ENCODE data around the gene TBX19.
"Not testable (repeated sequence)": the region's sequence is repeated elsewhere in the genome, so short reads cannot be mapped to it uniquely, and the experiment has no call there.

TBX19 gene

DNA sequence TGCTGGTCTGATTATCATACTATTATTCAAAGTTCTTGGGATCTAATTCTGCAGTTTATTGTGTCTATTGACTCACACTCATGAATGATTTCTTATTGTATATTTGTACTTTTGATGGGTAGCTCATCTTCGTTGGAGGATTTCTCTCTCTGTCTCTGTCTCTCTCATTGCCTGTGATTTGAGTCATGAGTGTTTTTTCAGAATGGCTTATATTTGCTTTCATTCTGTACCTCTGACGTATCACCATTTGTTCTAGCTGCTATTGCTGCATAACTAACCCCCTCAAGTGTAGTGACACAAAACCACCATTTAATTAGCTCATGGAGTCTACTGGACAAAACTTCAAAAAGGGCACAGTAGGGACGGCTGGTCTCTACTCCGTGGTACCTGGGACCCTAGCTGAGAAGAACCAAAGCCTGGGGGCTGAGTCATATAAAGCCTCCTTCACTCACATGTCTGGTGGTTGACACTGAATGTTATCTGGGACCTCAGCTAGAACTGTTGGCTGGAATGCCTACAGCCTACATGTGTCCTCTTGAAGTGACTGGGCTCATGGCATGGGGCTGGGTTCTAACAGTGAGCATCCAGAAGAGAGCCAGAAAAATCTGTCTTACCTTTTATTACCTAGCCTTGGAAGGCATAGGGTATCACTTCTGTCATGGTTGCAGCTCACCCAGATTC, 44.2 kb downstream of the TBX19 start:
- DNase-seq, result no peak

DNA sequence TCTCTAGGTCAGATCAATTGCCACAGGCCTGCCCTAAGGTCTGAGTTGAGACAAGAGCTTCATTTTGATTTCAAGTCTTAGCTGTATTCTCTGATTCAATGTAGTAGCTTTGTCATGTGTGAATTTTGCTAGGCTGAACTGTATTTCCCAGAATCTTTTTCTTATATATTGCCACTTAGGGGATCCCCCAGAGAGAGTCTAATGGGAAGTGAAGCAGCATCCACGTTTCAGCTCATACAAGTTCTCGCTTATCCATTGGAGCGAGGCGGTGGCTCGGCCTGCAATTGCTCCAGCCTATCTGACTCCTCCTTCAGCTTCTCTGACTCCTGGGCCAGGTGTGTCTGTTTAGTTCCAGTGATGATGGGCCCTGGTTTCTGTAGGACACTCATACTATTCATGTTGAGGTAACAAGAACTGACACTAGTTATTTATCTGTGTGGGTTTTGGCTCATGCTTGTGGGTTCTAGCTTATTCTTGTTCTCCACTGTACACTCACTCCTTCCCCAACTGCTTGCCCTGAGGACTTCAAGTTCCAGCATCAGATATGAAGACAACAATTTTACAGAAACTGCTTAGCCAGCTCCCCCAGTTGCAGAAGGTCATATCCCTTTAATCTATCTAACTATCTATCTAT, 48.2 kb downstream of the TBX19 start:
- no peak for DNase-seq

DNA sequence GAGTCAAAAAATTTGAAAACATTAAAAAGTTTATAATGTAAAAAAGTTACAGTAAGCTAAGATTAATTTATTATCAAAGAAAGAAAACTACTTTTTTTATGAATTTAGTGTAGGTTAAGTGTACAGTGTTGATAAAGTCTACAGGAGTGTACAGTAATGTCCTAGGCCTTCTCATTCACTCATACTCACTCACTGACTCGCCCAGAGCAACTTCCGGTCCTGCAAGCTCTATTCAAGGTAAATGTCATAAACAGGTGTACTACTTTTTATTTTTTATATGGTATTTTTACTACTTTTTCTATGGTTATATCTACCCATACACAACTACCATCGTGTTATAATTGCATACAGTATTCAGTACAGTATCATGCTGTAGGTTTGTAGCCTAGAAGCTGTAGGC, 49.6 kb downstream of the TBX19 start:
- no peak for DNase-seq

DNA sequence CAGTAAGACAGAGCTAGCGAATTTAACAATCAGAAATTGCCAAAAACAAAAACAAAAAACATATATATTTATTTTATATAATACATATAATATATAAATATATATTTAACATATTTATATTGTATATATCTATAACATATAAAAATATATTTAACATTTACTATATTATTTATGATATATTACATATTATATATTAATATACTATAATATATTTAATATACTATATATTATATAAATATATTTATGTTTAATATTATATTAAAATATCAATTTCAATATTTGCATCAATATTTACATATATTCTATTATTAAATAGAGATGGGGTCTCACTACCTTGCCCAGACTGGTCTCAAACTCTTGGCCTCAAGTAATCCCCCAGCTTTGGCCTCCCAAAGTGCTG, 50.9 kb downstream of the TBX19 start:
- DNase-seq, result no peak

DNA sequence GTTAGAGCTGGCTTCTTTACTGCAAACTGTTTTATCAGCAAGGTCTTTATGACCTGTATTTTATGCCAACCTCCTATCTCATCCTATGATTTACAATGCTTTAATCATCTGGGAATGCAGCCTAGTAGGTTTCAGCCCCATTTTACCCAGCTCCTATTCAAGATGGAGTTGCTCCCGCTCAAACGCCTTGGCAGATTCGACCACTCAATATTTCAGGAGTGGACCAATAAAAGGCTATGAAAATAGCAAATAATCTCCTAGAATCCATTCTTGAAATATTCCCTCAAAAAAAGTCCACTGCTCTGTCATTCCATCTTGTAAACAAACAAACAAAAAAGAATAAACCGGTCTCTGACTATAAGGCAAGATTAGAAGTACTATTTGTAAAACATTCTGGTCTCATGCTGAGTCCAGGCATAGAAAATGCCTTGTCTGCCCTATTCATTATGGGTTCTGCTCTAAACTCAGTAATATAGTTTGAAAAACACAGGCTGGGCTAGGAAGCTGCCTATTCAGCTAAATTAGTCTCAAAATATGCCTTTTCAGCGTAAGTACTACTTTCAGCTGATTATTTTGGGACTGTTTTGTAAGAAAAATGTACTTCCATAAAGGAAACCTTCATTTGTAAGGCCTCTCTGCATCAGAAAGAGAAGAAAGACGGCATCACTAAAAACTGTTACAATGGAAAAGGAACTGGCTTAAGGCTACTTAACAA, 53.0 kb downstream of the TBX19 start:
- no peak for DNase-seq

DNA sequence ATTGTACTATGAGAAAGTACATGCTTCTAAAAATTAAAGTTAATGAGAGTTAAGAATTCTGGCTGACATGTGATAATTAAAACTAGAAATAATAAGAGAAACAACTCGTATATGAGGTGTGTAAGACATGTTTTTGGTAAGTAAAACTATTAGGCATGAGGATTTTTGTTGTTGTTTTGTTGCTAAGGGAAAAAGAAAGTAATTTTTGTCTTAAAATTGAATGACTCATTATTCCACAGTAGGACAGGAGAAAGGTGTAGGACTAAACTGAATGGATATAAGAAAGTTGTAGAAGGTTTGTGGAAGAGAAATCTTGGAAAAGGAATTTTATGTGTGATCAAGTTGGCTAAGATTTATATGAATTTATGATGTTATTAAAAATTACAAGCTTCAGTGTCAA, 54.8 kb downstream of the TBX19 start:
- no peak for DNase-seq

DNA sequence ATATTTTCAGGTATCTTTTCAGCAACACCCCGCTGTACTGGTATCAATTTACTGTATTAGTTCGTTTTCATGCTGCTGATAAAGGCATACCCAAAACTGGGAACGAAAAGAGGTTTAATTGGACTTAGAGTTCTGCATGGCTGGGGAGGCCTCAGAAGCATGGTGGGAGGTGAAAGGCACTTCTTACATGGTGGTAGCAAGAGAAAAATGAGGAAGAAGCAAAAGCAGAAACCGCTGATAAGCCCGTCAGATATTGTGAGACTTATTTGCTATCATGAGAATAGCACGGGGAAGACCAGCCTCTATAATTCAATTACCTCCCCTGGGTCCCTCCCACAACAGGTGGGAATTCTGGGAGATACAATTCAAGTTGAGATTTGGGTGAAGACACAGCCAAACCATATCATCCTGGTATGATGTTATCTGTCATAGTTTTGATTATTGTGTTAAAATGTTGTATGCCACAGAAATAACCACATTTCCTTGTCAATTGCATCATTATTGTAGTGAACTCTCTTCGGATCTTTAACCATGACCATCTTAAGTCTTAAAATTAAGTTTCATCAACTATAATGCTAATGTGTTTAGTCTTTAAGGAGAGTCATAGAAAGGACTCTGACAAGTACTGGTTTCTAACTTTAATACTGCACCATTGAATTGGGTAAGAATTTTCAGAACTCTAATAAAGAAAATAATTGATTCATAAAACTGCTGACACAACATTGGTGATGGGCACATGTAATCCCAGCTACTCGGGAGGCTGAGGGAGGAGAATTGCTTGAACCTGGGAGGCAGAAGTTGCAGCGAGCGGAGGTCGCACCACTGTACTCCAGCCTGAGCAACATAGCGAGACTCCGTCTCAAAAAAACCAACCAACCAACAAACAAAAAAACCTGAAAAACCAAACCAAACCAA, 58.2 kb downstream of the TBX19 start:
- DNase-seq, result no peak

DNA sequence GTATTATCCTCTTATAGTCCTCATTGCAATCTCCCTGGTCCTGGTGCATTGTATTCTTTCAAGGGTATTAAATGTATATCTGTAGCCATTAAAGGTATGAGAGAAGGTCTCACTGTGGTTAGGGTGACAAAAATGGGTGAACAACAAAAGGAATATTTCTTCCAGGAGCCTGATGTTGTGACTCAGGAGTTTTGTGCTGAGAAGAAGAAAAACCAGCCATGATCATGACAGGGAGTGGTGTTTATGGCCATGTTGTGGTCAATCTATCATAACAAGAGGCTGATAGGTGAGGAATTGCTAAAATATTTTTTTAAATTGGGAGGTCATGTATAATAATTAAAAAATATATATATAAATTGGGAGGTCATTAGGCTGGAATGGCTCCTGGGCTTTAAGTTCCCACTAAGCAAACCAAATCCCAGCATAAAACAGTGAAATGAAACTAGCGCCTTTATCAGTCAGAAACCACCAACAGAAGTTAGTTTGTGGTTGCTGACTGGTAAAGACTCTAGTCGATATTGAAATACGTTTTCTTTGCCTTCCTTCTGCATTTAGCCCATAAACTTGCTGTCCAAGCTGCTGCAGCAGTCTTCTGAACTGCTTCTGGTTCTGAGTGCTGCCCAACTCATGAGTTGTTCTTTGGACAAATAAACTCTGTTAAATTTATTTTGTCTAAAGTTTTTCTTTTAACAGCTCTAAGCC, 60.3 kb downstream of the TBX19 start:
- DNase-seq, result peak; percentile 81

DNA sequence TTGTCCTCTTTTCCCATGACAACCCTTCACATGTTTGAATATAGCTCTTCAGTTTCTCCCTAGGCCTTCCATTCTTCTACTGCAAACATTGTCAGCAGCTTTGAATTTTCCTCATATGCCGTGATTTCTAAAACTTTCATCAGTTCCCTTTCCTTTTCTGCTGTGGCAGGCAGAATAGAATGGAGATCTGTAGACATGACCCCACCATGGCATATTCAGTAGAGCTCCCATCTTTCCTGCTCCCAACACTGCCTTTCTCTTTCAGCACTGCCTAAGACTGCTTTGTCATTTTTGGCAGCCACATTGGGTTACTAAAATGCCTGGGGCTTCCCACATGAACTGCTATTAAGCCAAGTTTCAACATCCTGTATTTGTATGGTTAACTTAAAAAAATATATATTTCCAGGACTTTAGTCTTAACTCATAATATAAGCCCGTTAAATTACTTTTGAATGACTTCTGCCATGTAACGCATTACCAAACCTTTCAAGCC, 60.9 kb downstream of the TBX19 start:
- peak; percentile 2 for DNase-seq

DNA sequence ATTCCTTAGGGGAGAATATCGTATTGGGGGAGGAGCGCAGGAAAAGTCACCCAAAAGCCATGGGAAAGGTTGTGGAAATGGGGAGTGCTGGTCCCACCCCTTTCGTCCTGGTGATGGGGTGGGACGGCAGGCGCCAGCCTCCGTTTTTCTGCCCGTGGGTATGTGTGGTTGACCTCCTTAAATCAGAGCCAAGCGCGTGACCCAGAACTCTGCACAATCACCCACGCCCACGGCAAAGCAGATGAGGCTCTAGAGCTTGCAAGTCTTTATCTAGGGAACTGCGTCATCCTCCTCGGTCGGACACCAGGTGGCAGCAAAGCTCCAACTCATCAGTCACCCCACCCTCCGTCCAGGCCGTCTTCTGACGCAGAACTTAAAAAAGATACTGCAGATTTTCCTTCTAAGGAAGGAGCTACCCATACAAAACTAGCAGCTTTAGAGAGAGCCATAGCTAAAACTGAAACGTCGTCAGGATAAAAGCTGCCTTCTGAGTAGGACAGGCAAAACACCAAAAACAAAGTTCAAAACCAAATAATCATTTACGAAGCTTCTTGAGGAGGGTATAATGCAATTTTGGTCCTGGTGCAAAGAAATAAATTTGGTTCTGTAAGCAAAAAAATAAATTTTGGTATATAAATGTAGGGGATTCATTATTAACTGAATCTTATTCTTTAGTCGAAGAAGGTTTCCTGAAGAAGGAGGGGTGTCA, 62.0 kb downstream of the TBX19 start:
- peak; percentile 88 for DNase-seq

DNA sequence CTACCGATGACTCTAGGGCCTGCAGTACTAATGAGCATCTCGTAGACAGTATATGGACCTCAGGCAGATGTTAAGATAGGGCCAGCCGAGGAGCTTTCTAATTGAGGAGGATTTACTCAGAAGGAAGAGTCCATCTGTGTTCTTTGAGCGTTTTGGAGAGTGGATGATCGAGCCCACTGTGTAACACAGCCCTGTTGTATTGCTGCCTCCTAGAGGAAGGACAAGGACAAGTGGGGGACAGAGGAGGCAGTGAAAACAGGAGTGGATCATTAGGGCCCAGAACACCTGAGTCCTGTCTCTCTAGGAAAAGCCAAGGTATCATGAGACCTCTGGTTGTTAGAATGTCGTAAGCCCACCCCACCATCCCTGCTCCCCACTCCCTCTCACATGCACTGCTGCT, 62.9 kb downstream of the TBX19 start:
- peak; percentile 16 for DNase-seq

DNA sequence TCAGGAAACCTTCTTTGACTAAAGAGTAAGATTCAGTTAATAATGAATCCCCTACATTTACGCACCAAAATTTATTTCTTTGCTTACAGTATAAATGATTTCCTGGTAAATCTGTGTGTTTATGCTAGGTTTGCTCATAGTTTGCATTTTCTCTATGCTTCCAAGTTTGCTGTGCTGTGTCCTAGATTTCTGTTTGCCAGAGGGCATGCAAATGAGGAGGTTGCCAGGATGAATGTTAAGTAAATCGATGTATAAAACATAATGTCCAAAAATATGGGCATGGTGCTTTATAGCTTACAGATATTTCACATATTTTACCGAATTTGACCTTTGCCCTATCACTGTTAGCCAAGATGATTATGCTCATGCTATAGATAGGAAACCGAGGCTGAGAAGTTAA, 63.8 kb downstream of the TBX19 start:
- DNase-seq, result no peak

DNA sequence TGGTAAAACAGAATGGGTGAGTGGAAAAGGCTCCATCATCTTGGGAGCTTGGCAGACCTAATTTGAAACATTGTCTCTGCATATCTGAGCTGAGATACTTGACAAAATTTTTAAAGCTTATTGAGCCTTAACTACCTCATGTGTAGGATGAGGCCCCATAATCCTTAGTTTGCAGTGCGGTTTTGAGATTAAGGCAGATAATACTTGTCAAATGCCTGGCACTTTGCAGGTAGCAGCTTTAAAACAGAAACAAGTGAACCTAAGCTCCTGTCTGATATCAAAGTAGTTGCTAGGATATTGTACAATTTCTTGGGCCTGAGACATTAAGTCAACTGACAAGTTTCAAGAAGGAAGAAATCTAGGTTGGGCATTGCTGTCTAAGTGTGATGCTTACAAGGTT, 65.3 kb downstream of the TBX19 start:
- no peak for DNase-seq

DNA sequence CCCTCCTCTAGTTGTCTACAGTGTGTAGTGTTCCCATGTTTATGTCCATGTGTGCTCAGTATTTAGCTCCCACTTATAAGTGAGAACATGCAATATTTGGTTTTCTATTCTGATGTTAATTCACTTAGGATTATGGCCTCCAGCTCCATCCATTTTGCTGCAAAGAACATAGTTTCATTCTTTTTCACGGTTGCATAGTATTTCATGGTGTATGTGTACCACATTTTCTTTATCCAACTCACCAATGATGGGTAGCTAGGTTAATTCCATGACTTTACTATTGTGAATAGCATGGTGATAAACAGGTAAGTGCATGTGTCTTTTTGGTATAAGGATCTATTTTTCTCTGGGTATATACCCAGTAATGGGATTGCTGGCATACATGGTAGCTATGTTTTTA, 67.0 kb downstream of the TBX19 start:
- no peak for DNase-seq

DNA sequence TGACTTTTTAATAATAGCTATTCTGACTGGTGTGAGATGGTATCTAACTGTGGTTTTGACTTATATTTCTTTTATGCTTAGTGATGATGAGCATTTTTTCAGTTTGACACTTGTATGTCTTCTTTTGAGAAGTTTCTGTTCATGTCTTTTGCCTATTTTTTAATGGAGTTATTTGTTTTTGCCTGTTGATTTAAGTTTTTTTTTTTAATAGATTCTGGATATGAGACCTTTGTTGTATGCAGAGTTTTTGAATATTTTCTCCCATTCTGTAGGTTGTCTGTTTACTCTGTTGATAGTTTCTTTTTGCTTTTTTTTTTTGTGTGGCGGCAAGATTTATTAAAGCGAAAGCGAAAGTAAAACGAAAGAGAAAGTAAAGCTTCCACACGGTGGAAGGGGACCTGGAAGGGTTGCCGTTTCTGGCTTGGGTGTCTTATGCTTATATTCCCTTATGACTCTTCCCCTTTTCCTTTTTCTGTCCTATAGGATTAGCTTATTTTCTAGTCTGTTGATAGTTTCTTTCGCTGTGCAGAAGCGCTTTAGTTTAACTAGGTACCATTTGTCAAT, 67.6 kb downstream of the TBX19 start:
- peak; percentile 48 for DNase-seq

DNA sequence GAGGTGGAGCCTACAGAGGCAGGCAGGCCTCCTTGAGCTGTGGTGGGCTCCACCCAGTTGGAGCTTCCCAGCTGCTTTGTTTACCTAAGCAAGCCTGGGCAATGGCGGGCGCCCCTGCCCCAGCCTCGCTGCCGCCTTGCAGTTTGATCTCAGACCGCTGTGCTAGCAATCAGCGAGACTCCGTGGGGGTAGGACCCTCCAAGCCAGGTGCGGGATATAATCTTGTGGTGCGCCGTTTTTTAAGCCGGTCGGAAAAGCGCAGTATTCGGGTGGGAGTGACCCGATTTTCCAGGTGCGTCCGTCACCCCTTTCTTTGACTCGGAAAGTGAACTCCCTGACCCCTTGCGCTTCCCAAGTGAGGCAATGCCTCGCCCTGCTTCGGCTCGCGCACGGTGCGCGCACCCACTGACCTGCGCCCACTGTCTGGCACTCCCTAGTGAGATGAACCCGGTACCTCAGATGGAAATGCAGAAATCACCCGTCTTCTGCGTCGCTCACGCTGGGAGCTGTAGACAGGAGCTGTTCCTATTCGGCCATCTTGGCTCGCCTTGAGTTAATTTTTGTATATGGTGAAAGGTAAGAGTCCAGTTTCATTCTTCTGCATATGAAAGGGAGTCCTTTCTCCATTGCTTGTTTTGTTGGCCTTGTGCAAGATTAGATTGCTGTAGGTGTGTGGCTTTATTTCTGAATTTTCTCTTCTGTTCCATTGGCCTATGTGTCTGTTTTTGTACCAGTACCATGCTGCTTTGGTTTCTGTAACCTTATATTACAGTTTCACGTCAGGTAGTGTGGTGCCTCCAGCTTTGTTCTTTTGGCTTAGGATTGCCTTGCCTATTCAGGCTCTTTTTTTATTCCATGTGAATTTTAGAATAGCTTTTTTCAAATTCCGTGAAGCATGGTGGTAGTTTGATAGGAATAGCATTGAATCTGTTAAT, 73.9 kb downstream of the TBX19 start:
- DNase-seq, result not testable (repeated sequence)

DNA sequence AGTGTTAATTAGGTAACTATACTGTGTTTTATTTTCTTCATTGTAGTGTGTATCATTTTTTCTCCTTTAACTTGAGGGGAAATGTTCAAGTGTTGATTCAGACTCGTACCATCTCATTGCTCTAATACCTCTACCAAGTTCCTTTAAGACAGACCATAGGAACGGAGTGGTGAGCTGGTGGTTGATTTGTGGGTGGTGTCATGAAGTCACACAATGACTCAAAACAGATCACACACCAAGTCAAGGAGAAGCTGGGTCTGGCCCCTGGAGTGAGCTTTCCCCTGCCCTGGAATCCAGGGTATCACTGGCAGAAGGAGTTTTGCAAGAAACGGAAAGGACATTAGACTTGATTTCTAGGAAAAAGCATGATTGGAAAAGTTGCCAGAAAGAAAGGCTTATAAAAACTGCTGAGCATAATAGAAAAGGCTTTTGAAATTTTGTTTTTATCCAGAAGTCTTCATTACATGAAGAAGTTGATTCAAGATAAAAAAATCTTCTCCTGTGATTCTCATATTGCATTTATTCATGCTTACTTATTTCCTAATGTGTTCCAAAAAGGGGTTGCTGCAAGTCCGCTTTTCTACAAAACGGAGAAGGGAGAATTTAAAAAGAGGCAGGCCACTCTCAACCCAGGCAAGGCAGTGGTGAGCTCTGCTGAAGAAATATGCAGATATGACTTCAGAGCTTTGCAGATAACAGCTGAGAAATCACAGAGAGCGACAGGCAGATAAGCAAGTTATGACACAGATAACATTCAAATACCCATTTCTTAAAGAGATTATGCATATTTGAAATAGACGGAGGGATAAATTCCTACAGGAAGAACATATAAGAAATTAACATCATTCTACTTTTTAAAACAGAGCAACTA, 79.7 kb downstream of the TBX19 start:
- DNase-seq, result no peak

DNA sequence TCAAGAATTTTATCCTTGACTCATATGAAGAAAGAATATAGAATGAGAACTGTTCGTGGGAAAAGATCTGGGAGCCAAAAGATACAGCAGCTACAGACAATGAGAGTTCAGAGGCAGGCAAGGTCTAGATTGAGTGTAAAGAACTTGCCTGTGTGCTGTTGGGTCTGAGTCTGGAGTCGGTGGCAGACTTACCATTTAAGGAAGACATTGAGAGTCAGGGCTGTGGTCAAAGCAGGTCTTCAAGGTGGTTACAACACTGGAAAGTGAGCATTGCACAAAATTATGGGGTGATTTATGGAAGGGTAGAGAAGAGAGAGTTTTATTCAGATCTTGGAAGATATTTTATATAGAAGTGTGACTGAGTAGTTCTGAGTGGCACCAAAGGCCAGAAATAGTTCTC, 80.6 kb downstream of the TBX19 start:
- no peak for DNase-seq

DNA sequence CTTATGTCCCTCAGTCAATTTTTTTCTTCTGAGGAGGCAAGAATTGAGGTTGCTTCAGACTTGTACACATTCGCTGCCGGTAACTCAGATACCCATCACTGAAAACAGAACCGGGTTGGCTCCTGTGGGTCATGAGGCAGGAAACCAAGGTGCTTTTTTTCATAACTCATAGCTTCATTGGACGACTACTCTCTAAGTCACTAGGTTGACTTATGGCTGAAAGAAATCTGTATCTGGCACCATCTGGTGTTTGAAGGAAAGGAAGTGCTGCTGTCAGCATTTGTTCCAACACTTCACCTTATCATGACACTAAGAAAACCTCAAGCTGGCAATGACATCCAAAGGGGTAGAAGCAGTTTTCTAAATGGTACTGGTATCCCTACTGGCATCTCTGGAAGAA, 82.3 kb downstream of the TBX19 start:
- DNase-seq, result peak; percentile 83

Measured in hematopoietic multipotent progenitor cell treated with erythropoietin and hydrocortisone succinate and interleukin-3 and kit ligand, for 8 days (in vitro differentiated cells).